HS-27A (cell line): ENCODE data around the gene ZMYND19.
"Not testable (repeated sequence)": the region's sequence is repeated elsewhere in the genome, so short reads cannot be mapped to it uniquely, and the experiment has no call there.

ENCODE experiments used
- DNase-seq: peaks from one replicate; pipeline ENCODE4 v3.0.0-alpha.2; 2012; ENCODE audit warnings: low read depth, missing footprints

The ZMYND19 gene

DNA sequence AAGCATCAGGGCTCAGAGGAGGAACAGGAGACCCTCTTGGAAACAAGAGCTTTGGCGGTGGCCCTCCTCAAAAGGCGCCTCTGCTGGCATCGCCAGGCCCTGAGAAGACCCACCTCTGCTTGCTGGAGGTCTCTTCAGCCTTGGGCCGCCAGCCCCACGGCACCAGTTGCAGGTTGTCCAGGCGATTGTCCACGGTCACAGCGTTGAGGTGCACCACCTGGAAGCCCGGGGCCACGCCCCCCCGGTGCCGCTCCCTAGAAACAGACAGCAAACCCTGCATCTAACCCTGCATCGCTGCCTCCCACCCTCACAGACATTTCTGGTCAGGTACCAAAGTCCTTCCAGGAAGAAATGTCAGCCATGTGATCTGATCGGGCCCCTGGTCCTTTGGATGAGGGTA, 3.5 kb downstream of the ZMYND19 start:
- no peak for DNase-seq

DNA sequence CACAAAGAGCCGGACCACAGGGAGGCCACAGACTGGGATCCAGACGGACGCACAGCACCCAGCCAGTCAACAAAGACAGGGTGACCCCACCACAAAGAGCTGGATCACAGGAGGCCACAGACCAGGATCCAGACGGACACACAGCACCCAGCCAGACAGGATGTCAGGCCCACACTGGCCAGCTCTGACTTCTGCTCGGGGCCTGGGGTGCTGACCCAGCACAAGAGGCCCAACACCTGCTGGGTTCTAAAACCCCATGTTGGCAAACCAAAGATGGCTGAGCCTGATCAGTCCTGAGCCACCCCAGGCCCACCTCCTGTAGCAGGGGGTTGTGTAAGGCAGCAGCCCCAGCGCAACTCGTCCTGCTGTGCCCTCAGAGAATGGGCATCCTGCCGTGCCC, 6.4 kb downstream of the ZMYND19 start:
- DNase-seq = no peak

DNA sequence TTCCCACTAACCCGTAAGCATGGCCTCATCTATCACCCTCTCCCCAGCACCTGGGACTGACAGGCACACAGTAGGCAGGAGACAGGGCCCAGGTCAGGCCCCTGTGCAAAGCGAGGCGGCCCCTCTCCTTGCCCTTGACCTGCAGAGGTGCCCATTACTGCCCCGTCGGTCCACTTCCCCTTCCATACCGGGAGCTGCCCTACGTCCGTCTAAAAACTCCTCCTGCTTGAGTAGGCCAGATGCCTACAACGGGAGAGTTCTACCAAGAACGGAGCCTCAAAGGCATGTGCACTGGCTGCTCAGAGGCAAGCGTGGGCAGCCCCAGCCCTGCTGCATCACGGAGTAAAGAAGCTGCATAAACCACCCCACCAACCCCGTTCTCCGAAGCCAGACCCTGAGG, 7.0 kb downstream of the ZMYND19 start:
- no peak for DNase-seq

DNA sequence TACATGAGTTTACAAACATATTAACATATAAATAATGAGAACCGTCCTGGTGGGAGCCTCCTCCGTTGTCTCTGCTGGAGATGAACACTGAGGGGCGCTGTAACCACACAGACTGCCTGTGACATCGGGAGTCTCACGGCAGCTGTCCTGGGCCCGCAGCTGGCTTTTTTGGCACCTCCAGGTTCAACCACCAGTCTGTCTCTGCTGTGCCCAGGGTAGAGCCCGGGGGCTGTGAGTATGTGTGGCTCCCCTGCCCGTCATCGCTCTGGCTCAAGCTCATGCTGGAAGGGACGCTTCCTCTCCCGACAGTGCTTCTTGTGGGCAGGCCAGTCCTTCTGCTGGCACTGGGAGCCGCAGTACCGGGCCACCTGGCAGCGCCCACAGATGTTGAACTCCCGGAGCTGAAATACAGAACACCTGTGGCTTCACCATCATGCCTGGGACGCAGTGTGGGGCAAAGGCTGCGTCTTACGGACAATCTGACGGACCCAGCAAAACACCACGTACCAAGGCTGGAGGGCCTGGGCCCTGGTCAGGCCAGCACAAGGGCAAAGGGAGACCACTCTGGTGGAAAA, 7.9 kb downstream of the ZMYND19 start:
- DNase-seq = no peak

DNA sequence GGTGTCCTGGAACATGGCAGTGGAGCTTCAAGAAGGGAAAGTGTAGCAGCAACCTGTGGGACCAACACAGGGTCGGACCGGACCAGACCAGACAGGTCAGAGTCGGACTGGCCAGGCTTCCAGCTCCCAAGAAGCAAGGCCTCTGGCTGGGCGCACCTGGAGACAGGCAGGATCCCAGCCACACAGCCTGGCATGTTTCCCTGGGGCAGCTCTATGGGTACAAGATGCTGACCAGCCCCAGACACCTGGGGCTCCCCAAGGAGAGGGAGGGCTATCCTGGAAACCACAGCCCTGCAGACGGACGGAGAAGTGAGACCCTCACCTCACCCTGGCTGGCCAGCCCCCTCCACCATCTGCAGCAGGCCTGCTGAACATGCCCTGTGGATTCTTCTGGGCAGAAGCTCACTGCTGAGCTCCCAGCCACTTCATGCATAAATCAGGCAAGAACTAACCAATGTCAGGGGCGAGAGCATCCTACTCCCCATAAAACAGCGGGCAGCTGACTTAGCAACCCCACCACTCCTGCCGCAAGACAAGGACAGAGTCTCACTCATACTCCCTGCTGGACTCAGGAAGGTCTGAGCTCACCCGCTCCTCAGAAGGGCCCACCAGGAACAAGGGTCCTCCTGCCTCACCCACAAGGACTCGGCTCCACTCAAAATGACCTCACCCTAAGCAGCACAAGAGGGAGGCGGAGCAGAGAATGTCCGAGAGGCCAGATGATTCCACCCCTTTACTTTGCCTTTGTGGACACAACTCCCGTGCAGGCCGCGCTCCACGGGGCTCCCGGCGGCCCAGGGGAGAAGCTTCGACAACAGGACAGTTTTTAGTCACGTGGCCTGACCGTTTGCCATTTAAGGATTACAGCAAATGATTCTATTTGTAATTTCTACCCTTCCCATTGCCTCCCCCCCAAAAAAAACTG, 8.7 kb downstream of the ZMYND19 start:
- no peak for DNase-seq

DNA sequence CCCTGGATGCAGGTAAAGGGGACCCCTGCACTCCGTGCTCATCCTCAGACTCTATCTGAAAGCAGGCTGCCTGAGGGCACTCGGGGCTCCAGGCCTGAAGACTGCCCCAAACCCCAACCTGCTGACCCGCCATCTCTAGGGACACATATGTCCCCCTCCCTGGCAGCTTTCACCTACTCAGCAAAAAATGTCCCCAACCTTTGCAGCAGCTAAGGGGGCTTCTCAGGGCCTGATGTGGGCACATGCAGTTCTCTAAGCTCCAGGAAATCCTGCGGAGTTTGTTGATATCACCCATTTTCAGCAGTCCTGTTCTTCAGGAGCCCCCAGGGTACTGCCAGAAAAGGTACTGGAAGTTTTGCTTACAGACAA, 9.4 kb downstream of the ZMYND19 start:
- DNase-seq = no peak

DNA sequence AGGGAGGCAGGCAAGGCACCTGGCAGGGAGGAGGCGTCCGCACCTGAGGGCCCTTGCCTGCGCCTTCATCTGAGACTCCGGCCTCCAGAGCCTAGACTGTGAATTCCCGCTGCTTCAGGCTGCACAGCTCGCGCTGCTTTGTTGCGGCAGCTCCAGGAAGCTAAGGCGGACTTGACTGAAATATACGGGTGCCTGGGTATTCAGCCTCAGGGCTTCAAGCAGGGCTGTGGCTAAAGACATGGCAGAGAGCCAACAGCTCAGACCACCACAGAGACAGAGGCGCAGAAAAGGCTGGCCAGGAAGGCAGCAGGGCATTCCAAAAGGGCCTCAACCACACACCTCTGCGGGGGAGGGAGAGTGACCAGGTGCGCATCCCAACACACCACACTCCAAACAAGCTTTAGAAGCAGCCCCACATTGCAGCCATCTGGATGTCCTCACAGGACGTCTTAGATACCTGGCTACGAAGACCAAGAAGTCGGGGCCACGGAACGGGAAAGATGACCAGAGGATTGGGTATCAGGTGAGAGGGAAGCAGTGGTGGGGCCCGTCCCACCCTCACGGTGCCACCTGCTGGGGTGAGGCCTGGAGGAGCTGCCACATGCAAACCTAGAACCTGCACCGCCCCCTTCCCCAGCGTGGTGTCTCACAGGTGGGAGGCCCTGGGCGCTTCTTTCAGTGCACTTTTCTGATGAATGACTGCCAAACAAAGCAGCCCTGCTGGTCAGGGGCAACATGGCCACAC, 9.9 kb downstream of the ZMYND19 start:
- DNase-seq = no peak

DNA sequence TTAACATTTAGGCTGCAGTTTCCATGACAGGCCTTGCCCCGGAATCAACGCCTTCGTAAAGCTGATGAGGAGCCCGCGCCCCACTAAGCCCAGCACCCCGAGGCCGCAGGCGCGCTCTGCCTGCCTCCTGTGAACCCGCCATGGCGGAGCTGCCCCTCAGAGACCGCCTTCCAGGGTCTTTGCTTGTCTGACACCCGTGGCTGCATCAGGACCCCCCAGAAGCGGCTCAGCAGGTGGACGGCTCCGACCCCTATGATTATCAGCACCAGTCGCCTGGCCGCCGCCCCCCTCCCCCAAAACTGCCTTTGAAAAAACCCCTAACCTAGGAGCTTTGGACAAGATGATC, 11.1 kb downstream of the ZMYND19 start:
- no peak for DNase-seq

DNA sequence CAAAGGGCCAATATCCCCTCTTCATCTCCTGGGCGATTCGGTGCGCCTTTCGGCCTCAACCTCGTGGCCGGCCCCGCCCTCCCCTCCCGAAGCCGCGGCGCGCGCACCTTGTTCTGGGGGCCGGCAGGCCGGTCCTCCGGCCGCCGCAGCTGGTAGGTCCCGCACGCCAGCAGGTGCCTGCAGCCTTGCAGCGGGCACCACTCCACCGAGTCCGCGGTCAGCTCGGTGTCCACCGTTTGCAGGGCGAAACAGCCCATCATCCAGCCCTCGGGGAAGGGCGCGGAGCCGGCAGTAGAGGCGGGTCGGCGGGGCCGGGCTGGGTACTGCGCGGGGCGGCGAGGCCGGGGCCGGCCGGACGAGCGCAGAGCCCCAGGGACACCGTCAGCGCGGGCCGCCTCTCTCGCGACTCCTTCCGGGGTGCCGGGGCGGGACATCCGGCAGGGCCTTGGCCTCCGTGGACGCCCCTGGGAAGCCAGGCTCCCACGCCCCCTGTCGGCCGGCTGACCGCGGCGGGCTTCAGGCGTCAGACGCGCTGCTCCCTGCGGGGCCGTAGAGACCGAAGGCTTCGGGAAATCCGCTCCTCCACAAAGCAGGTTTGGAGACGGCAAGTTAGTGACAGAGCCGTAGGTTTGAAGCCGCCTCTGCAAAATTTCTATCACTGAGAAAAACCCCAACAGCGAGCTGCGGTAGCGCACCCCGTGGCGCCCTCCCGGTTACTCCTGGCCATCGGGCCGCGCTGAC, 11.6 kb downstream of the ZMYND19 start, which contains the start of gene DPH7:
Gene DPH7, minus strand, starts transcription at position 408 of the 741 bp plus-strand sequence. Its CDS starts 148 bp downstream, at position 260.
- DNase-seq = peak; percentile 29

DNA sequence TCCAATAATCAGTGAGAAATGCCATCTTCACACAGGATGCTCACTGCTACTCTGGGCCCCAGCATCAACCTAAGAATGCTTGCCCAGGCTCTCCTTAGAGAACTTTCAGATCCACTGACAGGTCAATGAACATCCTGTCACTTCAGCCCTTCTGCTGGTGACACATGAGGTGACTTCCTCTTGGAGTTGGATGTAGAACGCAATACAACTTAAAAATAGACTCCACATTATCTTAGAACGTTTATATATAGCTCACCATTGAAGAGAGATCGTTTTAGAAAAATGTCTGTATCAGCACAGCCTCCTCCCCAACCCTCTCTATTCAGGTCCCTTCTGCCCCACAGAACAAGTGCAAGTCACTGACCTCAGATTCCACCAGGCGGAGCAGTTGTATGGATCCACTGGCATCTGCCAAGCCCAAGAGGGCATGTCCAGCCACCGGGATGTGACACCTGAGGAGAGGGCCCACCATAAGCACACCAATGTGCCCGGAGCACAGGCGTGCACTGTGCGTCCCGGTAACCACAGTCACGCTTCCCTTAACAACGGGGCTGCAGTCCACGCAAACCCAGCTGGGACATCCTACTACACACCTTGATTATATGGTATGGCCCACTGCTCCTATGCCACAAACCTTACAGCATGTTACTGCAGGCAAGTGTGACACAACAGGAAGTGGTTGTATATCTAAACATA, 14.4 kb downstream of the ZMYND19 start:
- DNase-seq = no peak

DNA sequence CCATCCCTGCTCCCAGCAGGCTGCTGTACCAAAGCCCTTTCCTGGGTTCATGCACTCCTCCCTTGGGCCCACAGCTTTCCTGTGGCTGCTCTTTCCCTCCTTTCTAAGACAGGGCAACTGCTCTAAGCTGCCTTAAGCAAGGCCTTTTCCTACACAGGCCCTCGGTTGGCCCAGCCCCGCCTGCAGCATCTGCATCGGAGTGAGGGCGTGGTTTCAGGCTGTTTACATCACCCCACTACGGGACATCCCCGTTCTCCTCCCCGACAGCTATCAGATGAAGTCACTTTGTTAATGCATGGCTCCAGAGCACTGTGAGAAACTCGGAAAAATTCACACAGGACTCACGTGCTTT, 15.0 kb downstream of the ZMYND19 start:
- no peak for DNase-seq

DNA sequence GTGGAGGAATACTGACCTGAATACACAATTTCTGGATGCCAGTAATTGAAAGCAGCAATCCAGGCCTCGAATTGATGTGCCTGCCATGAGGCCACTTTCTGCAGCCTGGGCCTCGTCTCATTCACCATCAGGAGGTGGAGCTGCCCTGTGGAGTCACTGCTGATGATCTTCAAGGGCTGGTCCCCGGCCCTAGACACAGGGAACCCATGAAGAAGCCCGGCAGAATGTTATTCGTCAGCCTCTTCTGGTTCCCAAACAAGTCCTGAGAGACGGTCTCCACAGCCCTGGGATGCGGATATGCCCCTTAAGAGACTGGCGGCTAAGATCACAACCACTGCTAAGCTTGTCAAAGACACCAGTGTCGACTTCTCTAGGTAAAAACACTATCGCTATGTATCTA, 16.1 kb downstream of the ZMYND19 start:
- DNase-seq = no peak

DNA sequence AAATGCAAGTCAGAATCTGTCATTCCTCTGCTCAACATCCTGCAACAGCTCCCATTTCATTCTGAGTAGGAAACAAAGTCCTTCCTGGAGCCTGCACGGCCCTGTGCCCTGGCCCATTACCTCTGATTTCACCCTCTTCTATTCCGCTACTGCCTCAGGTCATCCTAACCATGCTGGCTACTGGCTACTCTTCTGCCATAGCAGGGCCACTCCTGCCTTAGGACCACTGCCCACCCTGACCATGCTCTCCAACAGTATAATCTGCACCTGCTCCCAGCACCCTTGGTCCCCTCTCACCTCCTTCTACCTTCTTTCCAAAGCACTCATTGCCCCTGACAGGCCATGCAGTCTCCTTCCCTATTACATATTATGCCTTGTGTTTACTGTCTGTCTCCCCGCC, 19.7 kb downstream of the ZMYND19 start:
- DNase-seq = no peak

DNA sequence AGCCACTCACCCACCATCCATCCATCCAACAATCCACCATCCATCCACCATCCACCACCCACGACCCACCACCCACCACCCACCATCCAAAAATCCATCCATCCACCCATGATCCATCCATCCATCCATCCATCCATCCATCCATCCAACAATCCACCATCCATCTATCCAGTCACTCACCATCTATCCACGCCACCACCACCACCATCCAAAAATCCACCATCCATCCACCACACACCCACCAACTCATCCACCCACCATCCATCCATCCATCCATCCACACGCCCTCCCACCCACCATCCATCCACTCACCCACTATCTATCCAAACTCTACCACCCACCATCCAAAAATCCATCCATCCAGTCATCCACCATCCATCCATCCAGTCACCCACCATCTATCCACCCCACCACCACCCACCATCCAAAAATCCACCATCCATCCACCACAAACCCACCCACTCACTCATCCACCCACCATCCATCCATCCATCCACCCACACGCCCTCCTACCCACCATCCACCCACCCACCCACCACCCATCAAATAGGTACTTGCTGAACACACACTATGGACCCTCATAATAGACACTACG, 20.6 kb downstream of the ZMYND19 start:
- DNase-seq = no peak

DNA sequence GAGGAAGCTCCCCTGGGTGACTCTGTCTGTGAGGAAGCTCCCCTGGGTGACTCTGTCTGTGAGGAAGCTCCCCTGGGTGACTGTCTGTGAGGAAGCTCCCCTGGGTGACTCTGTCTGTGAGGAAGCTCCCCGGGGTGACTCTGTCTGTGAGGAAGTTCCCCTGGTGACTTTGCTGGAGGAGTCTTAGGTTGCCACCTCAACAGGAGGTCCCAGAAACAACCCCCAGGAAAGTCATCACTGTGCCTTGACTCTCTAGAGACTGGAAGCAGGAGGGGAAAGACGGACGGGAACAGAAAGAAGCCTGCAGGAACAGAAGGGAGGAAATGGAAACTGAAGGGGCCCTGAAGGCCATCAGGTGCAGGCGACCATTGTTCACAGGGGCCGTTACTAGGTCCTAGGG, 21.9 kb downstream of the ZMYND19 start:
- DNase-seq = not testable (repeated sequence)

DNA sequence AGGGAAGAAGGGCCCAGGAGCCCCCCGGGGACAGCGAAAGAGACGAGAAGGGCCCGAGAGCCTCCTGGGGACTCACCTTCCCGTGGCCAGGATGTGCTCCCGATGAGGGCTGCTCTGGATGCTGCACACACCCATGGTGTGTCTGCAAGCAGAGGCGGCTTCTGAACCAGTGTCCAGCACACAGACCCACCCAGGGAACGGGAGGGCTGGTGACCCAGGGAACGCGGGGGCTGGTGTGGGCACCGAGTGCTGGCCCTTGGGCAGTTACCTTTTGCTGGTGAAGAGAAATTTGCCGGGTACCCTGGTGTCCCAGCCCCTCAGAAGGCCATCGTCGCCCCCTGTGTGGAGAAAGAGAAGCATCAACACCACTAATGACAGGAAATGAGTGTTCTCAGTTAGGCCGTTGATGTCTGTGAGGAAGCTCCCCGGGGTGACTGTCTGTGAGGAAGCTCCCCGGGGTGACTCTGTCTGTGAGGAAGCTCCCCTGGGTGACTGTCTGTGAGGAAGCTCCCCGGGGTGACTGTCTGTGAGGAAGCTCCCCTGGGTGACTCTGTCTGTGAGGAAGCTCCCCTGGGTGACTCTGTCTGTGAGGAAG, 25.4 kb downstream of the ZMYND19 start:
- no peak for DNase-seq

DNA sequence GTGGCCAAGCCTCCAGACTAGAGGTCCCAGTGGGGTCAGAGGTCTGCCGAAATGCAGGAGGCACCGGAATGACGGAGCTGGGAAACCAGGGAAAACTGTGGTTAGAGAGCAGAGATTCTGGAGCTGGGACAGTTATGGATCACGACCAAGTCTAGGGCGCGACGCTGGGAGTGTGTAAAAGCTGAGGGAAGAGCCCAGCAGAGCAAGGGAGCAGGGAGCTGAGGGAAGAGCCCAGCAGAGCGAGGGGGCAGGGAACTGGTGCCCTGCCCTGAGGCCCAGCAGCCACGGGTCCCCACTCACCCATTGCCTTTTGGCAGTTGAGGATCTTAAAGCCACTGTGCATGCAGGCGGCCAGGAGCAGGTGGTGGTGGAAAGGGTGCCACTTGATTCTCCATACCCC, 26.2 kb downstream of the ZMYND19 start:
- no peak for DNase-seq

DNA sequence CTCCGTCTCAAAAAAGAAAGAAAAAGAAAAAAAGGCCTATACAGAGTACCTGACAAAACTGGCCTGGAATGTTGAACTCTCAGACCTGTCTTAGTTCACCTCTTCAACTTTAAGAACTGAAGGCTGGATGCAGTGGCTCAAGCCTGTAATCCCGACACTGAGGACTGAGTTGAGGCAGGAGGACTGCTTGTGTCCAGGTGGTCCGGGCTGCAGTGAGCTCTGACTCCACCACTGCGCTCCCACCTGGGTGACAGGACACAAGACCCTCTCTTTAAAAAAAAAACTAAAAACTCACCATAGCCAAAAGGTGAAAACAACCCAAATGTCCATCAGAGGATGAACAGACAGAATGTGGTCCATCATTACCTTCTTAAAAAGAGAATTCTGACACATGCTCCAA, 32.2 kb downstream of the ZMYND19 start:
- DNase-seq = no peak

DNA sequence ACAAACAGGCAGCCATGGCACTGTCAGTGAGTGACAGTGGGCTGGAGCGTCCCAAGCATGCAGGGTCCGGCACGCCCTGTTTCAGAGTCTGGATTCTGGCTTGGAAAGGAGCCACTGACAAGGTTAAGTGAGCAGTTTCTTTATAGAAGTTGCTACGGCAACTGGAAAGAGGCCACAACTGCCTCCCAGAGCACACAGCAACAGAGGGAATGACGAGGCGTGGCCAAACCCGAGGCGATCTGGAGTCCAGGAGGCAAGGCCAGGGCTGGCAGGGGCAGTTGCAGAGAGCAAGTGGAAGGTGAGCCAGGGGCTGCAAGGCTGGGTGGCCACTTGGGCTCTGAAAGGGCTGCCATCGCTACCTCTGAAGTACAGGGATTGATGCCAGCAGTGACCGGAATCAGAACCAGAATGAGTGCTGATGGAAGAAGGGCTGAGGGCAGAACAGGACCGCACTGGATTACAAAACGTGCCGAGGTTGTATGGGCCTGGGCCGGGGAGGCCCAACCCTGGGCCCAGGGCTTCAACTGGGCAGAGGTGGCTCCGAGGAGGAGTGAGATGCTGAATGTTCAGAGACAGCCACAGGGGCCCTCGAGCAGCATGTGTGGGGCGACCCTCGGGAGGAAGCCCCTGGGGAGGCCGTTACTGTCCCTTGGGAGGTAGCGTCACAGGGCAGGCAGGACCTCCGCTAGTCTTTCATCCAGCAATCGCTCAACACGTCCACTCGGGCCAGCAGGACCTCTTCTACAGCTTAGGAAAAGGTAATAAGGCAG, 34.1 kb downstream of the ZMYND19 start:
- DNase-seq = no peak

DNA sequence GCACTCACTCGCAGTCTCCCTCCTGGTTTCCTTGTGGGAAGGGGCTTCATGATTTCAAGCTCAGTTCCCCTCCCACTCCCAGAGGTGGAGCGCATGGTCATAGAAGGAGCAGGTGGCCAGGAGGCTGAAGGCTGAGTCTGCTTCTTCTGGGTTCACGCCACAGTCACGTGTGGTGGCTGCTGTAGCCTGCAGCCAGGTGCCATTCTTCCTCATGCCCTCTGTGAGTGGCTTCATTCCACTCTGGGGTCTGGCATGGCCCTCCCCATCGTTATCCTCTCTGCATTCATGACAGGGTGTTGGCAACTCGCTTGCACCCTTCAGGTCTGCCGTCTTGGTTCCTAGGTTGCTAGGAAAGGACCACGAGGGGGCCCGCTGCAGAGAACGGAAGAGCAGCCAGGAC, 35.1 kb downstream of the ZMYND19 start:
- no peak for DNase-seq
